Left ventricle myocardium inferior (tissue), 1 donor: ENCODE results near the gene MKNK1. TPM values are rescaled to one million over a fixed set of nuclear protein-coding genes. Genes with fewer than 3 reads are reported as not detected.
"Not testable (repeated sequence)": the region's sequence is repeated elsewhere in the genome, so short reads cannot be mapped to it uniquely, and the experiment has no call there.

ENCODE experiments used
- DNase-seq: peaks from one replicate; pipeline ENCODE4 v3.0.0-alpha.2; 2020
- H3K27ac ChIP-seq: fragments of 200-600 bp; replicated peaks from 2 replicates; pipeline ENCODE4 v1.8.0; 2021
- H3K27me3 ChIP-seq: fragments of 200-600 bp; 2 replicates; pipeline ENCODE4 v1.8.0; 2021; ENCODE audit warnings: low read depth
- H3K36me3 ChIP-seq: fragments of 200-600 bp; 2 replicates; pipeline ENCODE4 v1.8.0; 2021
- H3K4me1 ChIP-seq: fragments of 200-600 bp; 2 replicates; pipeline ENCODE4 v1.8.0; 2021
- H3K4me3 ChIP-seq: fragments of 200-600 bp; 2 replicates; pipeline ENCODE4 v1.8.0; 2021; ENCODE audit warnings: mild to moderate bottlenecking, moderate library complexity
- H3K9me3 ChIP-seq: fragments of 200-600 bp; replicated peaks from 2 replicates; pipeline ENCODE4 v1.8.0; 2021
- intact Hi-C: fragments of 100-400 bp; cut with micrococcal nuclease; formaldehyde crosslinking; loops from one replicate; pipeline ENCODE4 v1.11.0; 2022
- long read RNA-seq: library from polyadenylated mRNA; unstranded; transcript quantifications from one replicate; pipeline ENCODE4 v2.0.0, GENCODE V29; 2021
- total RNA-seq: library from RNA; stranded (reverse); fragmentation: NEBNext Ultra II Directional; extraction: Animal tissue kit (Norgen Biotek cat#: 25700); gene quantifications from one replicate; pipeline ENCODE4 v1.2.1, GENCODE V29; 2021
- TF ChIP-seq, protein P1 (sequence below): fragments of 200-600 bp; IDR thresholded peaks from 2 replicates; pipeline ENCODE4 v1.8.0; 2021; ENCODE audit warnings: antibody characterized with exemption, mild to moderate bottlenecking, borderline replicate concordance
- donor health status: DM: no; HTN: yes; CAD: no; lungs with severe emphysema.

The MKNK1 gene
- total RNA-seq = 43.5 TPM
- long read RNA-seq, partial matches to known transcripts = 2 of 49 reads
- long read RNA-seq, other reads (novel, unspliced or antisense) = 43 of 49 reads

DNA sequence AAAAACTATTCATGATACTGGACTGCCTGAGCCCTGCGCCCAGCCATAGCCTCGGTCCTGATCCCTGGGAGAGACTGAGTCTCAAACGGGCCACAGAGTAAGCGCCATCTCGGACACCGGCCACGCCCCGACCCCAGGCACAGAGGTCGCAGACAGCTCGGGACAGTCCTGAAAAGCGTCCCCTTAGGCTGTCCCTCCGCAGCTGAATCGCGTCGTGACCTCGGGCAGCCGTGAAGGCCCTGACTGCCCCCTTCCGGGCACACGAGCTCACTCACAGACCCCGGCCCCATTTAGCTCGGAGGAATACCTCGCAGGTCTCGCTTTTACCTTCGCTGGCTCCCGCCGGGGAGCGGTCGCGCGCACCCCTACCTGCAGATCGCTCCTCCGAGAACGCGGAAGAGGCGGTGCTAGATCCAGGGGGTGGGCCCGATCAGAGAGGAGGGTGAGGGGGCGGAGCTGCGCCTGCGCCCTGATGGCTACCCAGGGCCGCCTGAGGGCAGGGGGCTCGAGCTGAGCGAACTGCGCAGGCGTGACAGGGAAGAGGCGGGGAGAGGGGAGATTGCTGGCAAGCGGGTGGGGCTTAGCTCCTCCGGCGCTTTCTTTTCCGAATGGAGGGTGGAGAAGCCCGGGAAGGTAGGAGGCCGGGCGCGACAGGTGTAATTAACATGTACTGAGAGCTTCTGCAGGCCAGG lies at the start of gene MKNK1:
Gene MKNK1 (minus strand): TSS at position 411 of the 692 bp plus-strand sequence. CDS start 20,941 bp downstream, outside the sequence.
- peaks cover 11% of the 10 kb centered on the region for H3K36me3 ChIP-seq
- peak within 1 kb of the TSS; percentile 87 for H3K4me3 ChIP-seq
- peak within 1 kb of the TSS; percentile 89 for H3K27ac ChIP-seq
- no peaks in the 10 kb centered on the region for H3K27me3 ChIP-seq
- TF ChIP-seq, protein P1, sequence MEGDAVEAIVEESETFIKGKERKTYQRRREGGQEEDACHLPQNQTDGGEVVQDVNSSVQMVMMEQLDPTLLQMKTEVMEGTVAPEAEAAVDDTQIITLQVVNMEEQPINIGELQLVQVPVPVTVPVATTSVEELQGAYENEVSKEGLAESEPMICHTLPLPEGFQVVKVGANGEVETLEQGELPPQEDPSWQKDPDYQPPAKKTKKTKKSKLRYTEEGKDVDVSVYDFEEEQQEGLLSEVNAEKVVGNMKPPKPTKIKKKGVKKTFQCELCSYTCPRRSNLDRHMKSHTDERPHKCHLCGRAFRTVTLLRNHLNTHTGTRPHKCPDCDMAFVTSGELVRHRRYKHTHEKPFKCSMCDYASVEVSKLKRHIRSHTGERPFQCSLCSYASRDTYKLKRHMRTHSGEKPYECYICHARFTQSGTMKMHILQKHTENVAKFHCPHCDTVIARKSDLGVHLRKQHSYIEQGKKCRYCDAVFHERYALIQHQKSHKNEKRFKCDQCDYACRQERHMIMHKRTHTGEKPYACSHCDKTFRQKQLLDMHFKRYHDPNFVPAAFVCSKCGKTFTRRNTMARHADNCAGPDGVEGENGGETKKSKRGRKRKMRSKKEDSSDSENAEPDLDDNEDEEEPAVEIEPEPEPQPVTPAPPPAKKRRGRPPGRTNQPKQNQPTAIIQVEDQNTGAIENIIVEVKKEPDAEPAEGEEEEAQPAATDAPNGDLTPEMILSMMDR = no peak
- intact Hi-C loops = no loop called here
- no peaks in the 10 kb centered on the region for H3K9me3 ChIP-seq
- peaks cover 83% of the 10 kb centered on the region for H3K4me1 ChIP-seq
- peak; percentile 98 for DNase-seq

GRCh38 chr1:46653405-46653958 lies 49.4 kb upstream of the MKNK1 start:
- no peaks in the 10 kb centered on the region for H3K27me3 ChIP-seq
- H3K27ac ChIP-seq = peak overlapping the region; percentile 31
- no peak overlapping the region for H3K4me3 ChIP-seq
- no peak for DNase-seq
- peaks cover 35% of the 10 kb centered on the region for H3K4me1 ChIP-seq
- peaks cover 90% of the 10 kb centered on the region for H3K36me3 ChIP-seq
- TF ChIP-seq, protein P1 = no peak
- intact Hi-C loops = no loop called here
- peaks cover 14% of the 10 kb centered on the region for H3K9me3 ChIP-seq

DNA sequence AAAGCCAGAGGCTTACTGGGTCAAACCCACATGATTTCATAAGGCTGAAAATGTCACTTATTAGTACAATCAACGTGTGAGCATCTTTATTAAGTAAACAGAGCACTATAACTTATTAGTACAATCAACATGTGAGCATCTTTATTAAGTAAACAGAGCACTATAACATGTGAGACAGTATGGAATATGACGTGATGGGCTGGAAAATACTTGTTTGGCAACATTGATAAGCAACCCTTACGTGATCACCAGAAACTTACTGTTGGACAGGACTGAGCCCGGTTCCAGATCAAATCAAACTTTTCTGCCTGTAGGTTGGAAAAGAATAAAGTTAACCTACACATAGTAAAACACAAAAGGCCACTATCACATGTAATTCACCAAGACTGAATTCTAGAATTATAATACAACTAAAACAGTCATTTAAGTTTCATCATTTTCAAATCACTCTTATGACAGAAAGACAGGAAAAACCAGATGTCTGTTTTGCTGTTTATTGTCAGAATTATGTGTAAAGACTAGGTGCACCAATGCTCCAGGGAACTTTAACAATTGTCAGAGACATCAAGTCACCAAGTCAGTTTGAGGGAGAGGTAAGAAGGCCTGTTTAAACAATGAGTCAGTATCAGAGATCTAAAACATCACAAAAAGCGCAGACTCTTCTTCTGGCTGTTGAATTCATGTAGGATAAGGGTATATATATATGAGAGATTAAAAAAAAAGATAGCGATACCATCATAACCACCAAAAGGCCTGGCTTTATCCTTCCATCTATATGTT lies 48.4 kb upstream of the MKNK1 start:
- intact Hi-C loops = no loop called here
- Histone ChIP-seq H3K36me3 (peaks cover 90% of the 10 kb centered on the region), H3K27ac (no peak overlapping the region), H3K4me3 (no peak overlapping the region), H3K4me1 (peaks cover 27% of the 10 kb centered on the region), H3K27me3 (no peaks in the 10 kb centered on the region), H3K9me3 (peaks cover 18% of the 10 kb centered on the region)
- TF ChIP-seq, protein P1 = no peak
- DNase-seq = no peak

- DNase-seq, H3K27me3 ChIP-seq, H3K27ac ChIP-seq, H3K4me3 ChIP-seq, intact Hi-C loops: not testable (repeated sequence)
- Histone ChIP-seq H3K9me3 (peaks cover 18% of the 10 kb centered on the region), H3K4me1 (peaks cover 14% of the 10 kb centered on the region), H3K36me3 (peaks cover 87% of the 10 kb centered on the region)
Observed at GRCh38 chr1:46651152-46651551, 47.1 kb upstream of the MKNK1 start.

GRCh38 chr1:46650491-46650890 lies 46.4 kb upstream of the MKNK1 start:
- H3K9me3 ChIP-seq = peaks cover 18% of the 10 kb centered on the region
- no peak for DNase-seq

More at GRCh38 chr1:46650491-46650890, 46.4 kb upstream of the MKNK1 start:
- Histone ChIP-seq H3K4me3 (no peak overlapping the region), H3K27ac (no peak overlapping the region), H3K27me3 (no peaks in the 10 kb centered on the region), H3K4me1 (peaks cover 9% of the 10 kb centered on the region), H3K36me3 (peaks cover 81% of the 10 kb centered on the region)
- intact Hi-C loops = no loop called here
- TF ChIP-seq, protein P1 = no peak
